GM06990 (cell line): ENCODE measurements around the gene MSI2.

Source experiments
- DNase-seq: peaks from one replicate; pipeline ENCODE4 v3.0.0-alpha.2; 2011; ENCODE audit not compliant: insufficient read length; ENCODE audit errors: extremely low read depth
- H3K27me3 ChIP-seq: replicated peaks from 2 replicates; pipeline ENCODE4 v1.6.0; 2011; ENCODE audit warnings: low read length; ENCODE audit not compliant: control insufficient read depth, insufficient read depth
- H3K36me3 ChIP-seq: 2 replicates; pipeline ENCODE4 v1.5.1; 2011; ENCODE audit warnings: low read length; ENCODE audit not compliant: control insufficient read depth, insufficient read depth
- H3K4me3 ChIP-seq: replicated peaks from 2 replicates; pipeline ENCODE4 v1.5.1; 2011; ENCODE audit warnings: low read depth, mild to moderate bottlenecking, control low read depth, low read length
- TF ChIP-seq, protein P1 (sequence below): IDR thresholded peaks from 2 replicates; pipeline ENCODE4 v1.5.1; 2011; ENCODE audit warnings: low read length, control low read depth, mild to moderate bottlenecking, inconsistent platforms; ENCODE audit not compliant: insufficient read depth, poor library complexity, severe bottlenecking

The MSI2 gene

DNA sequence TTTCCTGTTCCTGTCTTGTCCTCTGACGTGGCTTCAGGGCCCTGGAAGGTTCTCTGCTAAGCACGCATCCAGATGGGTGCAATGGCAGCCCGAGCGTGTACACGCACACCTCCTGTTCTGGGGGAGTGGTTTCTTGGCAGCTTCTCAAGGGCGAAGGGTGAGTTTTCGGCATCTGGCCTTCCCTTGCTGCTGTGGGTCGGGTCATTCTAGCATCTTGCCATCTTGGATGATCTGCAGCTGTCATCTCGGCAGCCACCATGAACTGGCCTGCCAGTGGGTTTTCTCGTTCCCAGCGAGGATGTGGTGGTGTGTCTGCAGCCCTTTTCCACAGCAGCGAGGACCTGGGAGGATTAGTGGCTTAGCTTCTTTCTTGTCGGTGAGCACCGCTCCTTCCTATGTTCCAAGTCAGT is 10.6 kb downstream of the MSI2 start:
- H3K27me3 ChIP-seq: no peaks in the 10 kb centered on the region
- H3K36me3 ChIP-seq: peaks cover 29% of the 10 kb centered on the region
- DNase-seq: no peak
- TF ChIP-seq, protein P1, sequence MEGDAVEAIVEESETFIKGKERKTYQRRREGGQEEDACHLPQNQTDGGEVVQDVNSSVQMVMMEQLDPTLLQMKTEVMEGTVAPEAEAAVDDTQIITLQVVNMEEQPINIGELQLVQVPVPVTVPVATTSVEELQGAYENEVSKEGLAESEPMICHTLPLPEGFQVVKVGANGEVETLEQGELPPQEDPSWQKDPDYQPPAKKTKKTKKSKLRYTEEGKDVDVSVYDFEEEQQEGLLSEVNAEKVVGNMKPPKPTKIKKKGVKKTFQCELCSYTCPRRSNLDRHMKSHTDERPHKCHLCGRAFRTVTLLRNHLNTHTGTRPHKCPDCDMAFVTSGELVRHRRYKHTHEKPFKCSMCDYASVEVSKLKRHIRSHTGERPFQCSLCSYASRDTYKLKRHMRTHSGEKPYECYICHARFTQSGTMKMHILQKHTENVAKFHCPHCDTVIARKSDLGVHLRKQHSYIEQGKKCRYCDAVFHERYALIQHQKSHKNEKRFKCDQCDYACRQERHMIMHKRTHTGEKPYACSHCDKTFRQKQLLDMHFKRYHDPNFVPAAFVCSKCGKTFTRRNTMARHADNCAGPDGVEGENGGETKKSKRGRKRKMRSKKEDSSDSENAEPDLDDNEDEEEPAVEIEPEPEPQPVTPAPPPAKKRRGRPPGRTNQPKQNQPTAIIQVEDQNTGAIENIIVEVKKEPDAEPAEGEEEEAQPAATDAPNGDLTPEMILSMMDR: no peak
- H3K4me3 ChIP-seq: no peak overlapping the region

DNA sequence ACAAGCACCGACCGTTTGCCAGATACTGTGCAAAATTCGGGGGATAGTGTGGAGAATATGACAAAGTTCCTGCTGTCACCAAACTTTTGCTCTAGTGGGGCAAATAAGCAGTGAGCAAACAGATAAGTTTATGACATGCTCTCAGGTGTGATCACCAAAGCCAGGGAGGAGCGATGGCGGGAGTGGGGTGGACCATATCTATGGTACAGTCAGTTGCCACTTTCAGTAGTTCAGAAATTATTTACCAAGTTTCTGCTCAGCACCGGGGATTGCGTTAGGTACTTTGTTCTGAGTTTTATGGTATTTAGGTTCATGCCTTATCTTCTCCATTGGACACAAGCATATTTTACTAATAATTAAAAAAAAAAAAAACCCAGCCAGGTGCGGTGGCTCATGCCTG is 11.9 kb downstream of the MSI2 start:
- TF ChIP-seq, protein P1: no peak
- no peak for DNase-seq
- Histone ChIP-seq H3K36me3 (peaks cover 29% of the 10 kb centered on the region), H3K27me3 (no peaks in the 10 kb centered on the region), H3K4me3 (no peak overlapping the region)

DNA sequence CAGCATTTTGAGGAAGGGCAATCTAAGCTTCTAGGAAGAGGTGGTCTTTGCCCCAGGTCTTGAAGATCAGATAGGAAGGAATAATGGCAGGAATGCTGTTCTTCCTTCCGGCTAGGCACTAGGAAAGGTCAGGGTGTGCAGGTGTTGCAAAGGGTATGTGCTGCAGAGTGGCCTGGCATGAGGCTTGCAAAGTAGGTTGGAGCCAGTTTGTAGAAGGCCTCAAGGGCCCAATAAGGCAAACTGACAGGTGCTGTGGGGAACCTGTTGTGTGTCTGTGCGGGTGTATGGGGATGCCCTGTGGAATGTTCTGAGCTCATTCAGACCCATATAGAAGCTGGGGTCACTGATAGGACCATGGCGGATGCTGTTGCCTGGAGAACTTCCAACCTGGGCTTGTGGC is 12.7 kb downstream of the MSI2 start:
- H3K27me3 ChIP-seq: no peaks in the 10 kb centered on the region
- TF ChIP-seq, protein P1: no peak
- no peak for DNase-seq
- peaks cover 30% of the 10 kb centered on the region for H3K36me3 ChIP-seq
- no peak overlapping the region for H3K4me3 ChIP-seq

DNA sequence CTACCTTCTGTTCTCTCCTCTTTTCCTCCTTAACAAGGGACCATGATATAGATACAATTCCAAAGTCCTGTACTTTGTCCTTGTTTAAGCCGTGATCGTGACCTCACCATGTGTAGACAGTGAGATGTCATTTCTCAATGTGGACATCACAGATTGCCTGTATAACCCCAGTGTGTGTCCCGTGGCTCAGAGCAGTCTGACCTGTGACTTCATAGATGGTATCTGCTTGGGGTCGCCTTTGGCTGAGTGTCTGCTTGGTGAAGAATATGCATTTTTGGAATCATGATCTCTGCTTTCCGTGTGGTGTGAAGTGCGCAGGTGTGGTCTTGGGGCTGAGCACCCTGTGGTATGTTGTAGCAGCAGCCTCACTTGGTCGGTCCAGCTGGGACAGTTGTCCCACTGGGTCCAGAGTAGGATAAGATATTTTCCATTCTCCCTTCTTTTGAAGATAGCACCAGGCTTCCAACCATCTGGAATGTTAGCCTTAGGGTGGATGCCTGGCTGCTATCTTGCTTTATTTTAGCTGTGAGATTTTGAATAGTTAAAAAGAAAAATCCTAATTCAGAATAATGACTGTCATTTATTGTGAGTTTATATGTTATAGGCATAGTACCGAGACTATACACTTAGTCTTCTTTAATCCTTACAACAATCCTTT is 13.4 kb downstream of the MSI2 start:
- Histone ChIP-seq H3K4me3 (no peak overlapping the region), H3K36me3 (peaks cover 27% of the 10 kb centered on the region), H3K27me3 (no peaks in the 10 kb centered on the region)
- TF ChIP-seq, protein P1: no peak
- no peak for DNase-seq

DNA sequence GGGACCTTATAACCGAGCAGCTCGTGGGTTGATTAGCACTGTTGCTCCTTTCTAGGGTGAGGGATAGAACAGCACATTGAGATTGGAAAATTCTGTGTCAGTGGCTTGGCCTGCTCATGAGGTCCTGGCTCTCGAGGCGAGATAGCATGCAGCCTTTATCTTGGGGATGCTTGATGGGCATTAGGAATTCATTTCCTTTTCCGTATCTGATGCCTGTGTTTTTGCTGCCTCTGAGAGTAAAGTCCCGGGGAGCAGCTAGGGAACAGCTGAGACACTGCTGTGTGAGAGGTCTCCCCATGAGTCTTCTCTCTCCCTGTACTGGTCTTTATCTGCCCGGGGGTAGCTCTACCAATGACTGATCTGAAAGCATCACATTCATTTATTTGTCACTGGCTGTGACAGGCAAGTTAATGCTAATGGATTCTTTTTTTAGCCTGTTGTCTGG is 14.5 kb downstream of the MSI2 start:
- TF ChIP-seq, protein P1: no peak
- peaks cover 26% of the 10 kb centered on the region for H3K36me3 ChIP-seq
- H3K27me3 ChIP-seq: no peaks in the 10 kb centered on the region
- H3K4me3 ChIP-seq: no peak overlapping the region
- no peak for DNase-seq

DNA sequence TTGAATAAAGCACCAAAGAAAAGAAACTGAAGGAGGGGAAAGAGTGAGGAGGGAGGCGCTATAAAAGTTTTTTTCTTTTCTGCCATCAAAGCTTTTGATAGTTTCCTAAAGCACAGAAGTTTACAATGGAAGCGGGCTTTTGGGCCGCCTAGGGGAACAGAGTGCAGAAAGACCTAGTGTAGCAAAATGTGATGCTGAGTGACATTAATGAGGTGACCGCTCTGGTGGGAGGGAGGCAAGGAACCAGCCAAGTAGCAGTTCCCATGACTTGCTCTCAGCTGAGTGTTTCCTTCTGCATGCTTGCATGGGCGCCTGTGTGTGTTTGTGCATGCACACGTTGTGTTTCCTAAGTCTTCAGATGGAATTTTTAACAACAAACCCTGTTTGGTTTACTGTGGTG is 15.5 kb downstream of the MSI2 start:
- no peak overlapping the region for H3K4me3 ChIP-seq
- H3K27me3 ChIP-seq: no peaks in the 10 kb centered on the region
- no peak for DNase-seq
- TF ChIP-seq, protein P1: no peak
- H3K36me3 ChIP-seq: peaks cover 25% of the 10 kb centered on the region
